K562 (cell line): Measurements from ENCODE around the gene ZNF81. TPM values are rescaled to one million over a fixed set of nuclear protein-coding genes. Genes with fewer than 3 reads are reported as not detected.

Experiments used
- ATAC-seq: fragments of 200-7000 bp; cut with Tn5 transposase; 3 replicates; pipeline ENCODE4 v1.9.1; 2020; ENCODE audit warnings: moderate library complexity
- BruUV-seq: library from RNA; stranded (reverse); fragments of 400-500 nt; replicated peaks from 2 replicates; lab custom pipeline; 2021; lab: Mats Ljungman, UMichigan
- CTCF ChIA-PET: fragments of 300-600 bp; formaldehyde crosslinking; extraction: SDS; loops from one replicate; lab custom pipeline; 2021; ENCODE audit warnings: low intra/inter-chr PET ratio; lab: Yijun Ruan, JAX
- POLR2A ChIA-PET: fragments of 300-600, 350-650 bp; sonication (Branson Sonifier 250); formaldehyde crosslinking; extraction: SDS; loops from one replicate; lab custom pipeline; 2021; ENCODE audit warnings: antibody characterized with exemption, inconsistent platforms; lab: Yijun Ruan, JAX
- DNase-seq, 4 experiments: peaks; one replicate each; pipeline versions ENCODE4 v3.0.0 to v3.0.0-alpha.2; 2011 to 2018; ENCODE audit warnings: low spot score in 3 of 4, mixed read lengths in 3 of 4; ENCODE audit errors: extremely low read depth in 1 of 4
- FAIRE-seq: peaks from 2 replicates; lab custom pipeline; 2011; peaks lifted over from hg19 to GRCh38; lab: Jason Lieb, UNC
- H2AFZ ChIP-seq: 2 replicates; pipeline ENCODE4 v1.6.0; 2011; ENCODE audit warnings: low read depth, low read length, control low read depth, inconsistent platforms
- H3K27ac ChIP-seq: fragments of 200-600 bp; 3 replicates; pipeline ENCODE4 v1.8.0; 2011; ENCODE audit warnings: low read depth, mild to moderate bottlenecking, control low read depth, inconsistent platforms, low read length, moderate library complexity, mixed read lengths; ENCODE audit errors: extremely low read depth
- H3K27me3 ChIP-seq, 2 experiments: fragments of 300-600 bp in 1 of 2; 2 replicates in 1 of 2; 3 replicates in 1 of 2; pipeline versions ENCODE4 v1.6.0 to v1.8.0; 2011; ENCODE audit warnings: inconsistent platforms in 2 of 2, low read length in 2 of 2, mild to moderate bottlenecking in 1 of 2, mixed read lengths in 1 of 2, moderate library complexity in 1 of 2; ENCODE audit not compliant: control insufficient read depth in 2 of 2, insufficient read depth in 2 of 2
- H3K36me3 ChIP-seq: fragments of 300-600 bp; 3 replicates; pipeline ENCODE4 v1.8.0; 2011; ENCODE audit warnings: mild to moderate bottlenecking, low read length, inconsistent platforms; ENCODE audit not compliant: control insufficient read depth, insufficient read depth
- H3K4me1 ChIP-seq, 2 experiments: fragments of 200-600 bp in 1 of 2; replicated peaks in 1 of 2; 2 replicates in 1 of 2; 3 replicates in 1 of 2; pipeline versions ENCODE4 v1.5.1 to v1.8.0; 2011; ENCODE audit warnings: inconsistent platforms in 2 of 2, low read length in 2 of 2, mild to moderate bottlenecking in 1 of 2, mixed read lengths in 1 of 2, moderate library complexity in 1 of 2; ENCODE audit not compliant: control insufficient read depth in 2 of 2, insufficient read depth in 2 of 2
- H3K4me2 ChIP-seq: 2 replicates; pipeline ENCODE4 v1.6.1; 2011; ENCODE audit warnings: low read length, control low read depth, inconsistent platforms, mixed read lengths; ENCODE audit not compliant: insufficient read depth
- H3K4me3 ChIP-seq: fragments of 200-600 bp; sonication (generic), shearing (Covaris generic); 2 replicates; pipeline ENCODE4 v1.5.1; 2016; ENCODE audit warnings: control low read depth, inconsistent platforms
- H3K79me2 ChIP-seq: fragments of 200-600 bp; 3 replicates; pipeline ENCODE4 v1.8.0; 2011; ENCODE audit warnings: low read length, inconsistent platforms; ENCODE audit not compliant: control insufficient read depth, insufficient read depth
- H3K9ac ChIP-seq, 2 experiments: 2 replicates each; pipeline versions ENCODE4 v1.6.0 to v1.6.1; 2011; ENCODE audit warnings: low read depth in 2 of 2, low read length in 2 of 2, control low read depth in 1 of 2, inconsistent platforms in 1 of 2, mild to moderate bottlenecking in 1 of 2, mixed read lengths in 1 of 2; ENCODE audit not compliant: insufficient read depth in 1 of 2
- H3K9me1 ChIP-seq: one replicate; pipeline ENCODE4 v1.6.0; 2011; ENCODE audit warnings: inconsistent platforms, mild to moderate bottlenecking, low read length, moderate library complexity; ENCODE audit not compliant: control insufficient read depth, insufficient read depth
- H3K9me3 ChIP-seq: replicated peaks from 2 replicates; pipeline ENCODE4 v1.5.1; 2011; ENCODE audit warnings: low read depth, low read length, inconsistent platforms; ENCODE audit not compliant: control insufficient read depth, insufficient read depth
- H4K20me1 ChIP-seq: replicated peaks from 2 replicates; pipeline ENCODE4 v1.6.1; 2011; ENCODE audit warnings: low read length, inconsistent platforms, mixed read lengths; ENCODE audit not compliant: control insufficient read depth, insufficient read depth
- ARID4B ChIP-seq: sonication (generic); formaldehyde crosslinking; IDR thresholded peaks from 2 replicates; pipeline ENCODE4 v1.8.0; 2022; ENCODE audit warnings: mild to moderate bottlenecking, missing genetic modification reagents
- CREB3 ChIP-seq: fragments of 450-650 bp; conservative IDR thresholded peaks from 2 replicates; pipeline ENCODE4 v1.6.1; 2016; ENCODE audit warnings: missing genetic modification characterization, low read depth, mild to moderate bottlenecking, missing compliant biosample characterization, moderate library complexity
- CSDE1 ChIP-seq, 2 experiments: fragments of 450-650 bp; IDR thresholded peaks; 2 replicates each; pipeline ENCODE4 v1.6.1; 2016; ENCODE audit warnings: mild to moderate bottlenecking in 1 of 2
- FIP1L1 ChIP-seq: fragments of 200-400 bp; formaldehyde crosslinking; IDR thresholded peaks from 2 replicates; pipeline ENCODE4 v1.6.1; 2018; ENCODE audit warnings: mild to moderate bottlenecking, low read depth, low read length; ENCODE audit not compliant: poor library complexity, severe bottlenecking
- MAFK ChIP-seq: IDR thresholded peaks from 2 replicates; pipeline ENCODE4 v1.6.1; 2011; ENCODE audit warnings: low read length, improper control_type of control experiment
- NFIX ChIP-seq: fragments of 250-450 bp; sonication (Bioruptor Pico); IDR thresholded peaks from 2 replicates; pipeline ENCODE4 v1.4.0; 2020; ENCODE audit warnings: low read depth, mild to moderate bottlenecking, moderate library complexity
- PTTG1 ChIP-seq: fragments of 450-650 bp; IDR thresholded peaks from 2 replicates; pipeline ENCODE4 v1.6.1; 2016; ENCODE audit warnings: low read depth, mild to moderate bottlenecking, missing genetic modification characterization, missing compliant biosample characterization
- SMAD4 ChIP-seq: fragments of 250-450 bp; sonication (Bioruptor Pico); conservative IDR thresholded peaks from 2 replicates; pipeline ENCODE4 v1.8.0; 2021; ENCODE audit warnings: inconsistent platforms, mild to moderate bottlenecking, moderate library complexity
- ZNF174 ChIP-seq: fragments of 250-450 bp; sonication (Bioruptor Pico); IDR thresholded peaks from 2 replicates; pipeline ENCODE4 v1.4.0; 2020; ENCODE audit warnings: mild to moderate bottlenecking
- ZNF197 ChIP-seq: fragments of 200-800 bp; sonication (Bioruptor generic); IDR thresholded peaks from 2 replicates; pipeline ENCODE4 v1.6.1; 2016; ENCODE audit warnings: low read depth, missing genetic modification characterization, missing compliant biosample characterization
- ZNF232 ChIP-seq: sonication (generic); formaldehyde crosslinking; IDR thresholded peaks from 2 replicates; pipeline ENCODE4 v1.8.0; 2022; ENCODE audit warnings: mild to moderate bottlenecking, missing genetic modification reagents
- WGBS: fragments of 100-300 bp; shearing (Covaris generic); methylation state at CpG from one replicate; pipeline ENCODE4 v1.1.6; 2016; ENCODE audit warnings: low coverage, mixed read lengths; ENCODE audit not compliant: insufficient coverage; ENCODE audit errors: missing lambda C conversion rate; 5-methylcytosine and 5-hydroxymethylcytosine counted together
- in situ Hi-C: fragments of 300-500 bp; cut with MboI; formaldehyde crosslinking; loops from 4 replicates; pipeline ENCODE4 v1.15.0; 2018; ENCODE audit warnings: inconsistent platforms, mixed read lengths
- intact Hi-C: fragments of 100-400 bp; cut with micrococcal nuclease; formaldehyde crosslinking; loops from 2 replicates; pipeline ENCODE4 v1.14.2; 2022
- polyA plus RNA-seq, 8 experiments: library from polyadenylated mRNA; depleted of rRNA in 4 of 8; stranded (reverse) in 5 of 8; unstranded in 3 of 8; fragments of >200 nt; fragmentation: Nextera tagmentation in 2 of 8; fragmentation: Illumina TruSeq in 1 of 8; extraction: Ambion mirVana in 2 of 8; extraction: Trizol in 1 of 8; gene quantifications; 2 replicates each; pipeline versions ENCODE4 v1.2.1 to v1.2.3, GENCODE V29; 2011 to 2014; ENCODE audit warnings: inconsistent platforms in 1 of 8, missing spikeins in 1 of 8
- total RNA-seq, 7 experiments: library from RNA; depleted of rRNA in 6 of 7; stranded (reverse); fragments of >200 nt in 6 of 7; fragmentation: Illumina TruSeq in 2 of 7; extraction: Trizol in 2 of 7; gene quantifications; 2 replicates each; pipeline versions ENCODE4 v1.2.1 to v1.2.3, GENCODE V29; 2011 to 2021; ENCODE audit warnings: low replicate concordance in 1 of 7
- TF ChIP-seq, protein P1 (sequence below): fragments of 450-650 bp; formaldehyde crosslinking; conservative IDR thresholded peaks from 2 replicates; pipeline ENCODE4 v1.4.0; 2022; ENCODE audit warnings: mild to moderate bottlenecking, missing genetic modification characterization
- TF ChIP-seq, protein P2 (sequence below): sonication (generic); formaldehyde crosslinking; IDR thresholded peaks from 2 replicates; pipeline ENCODE4 v1.8.1; 2022; ENCODE audit warnings: missing genetic modification reagents

ZNF81 gene
- total and polyA plus RNA-seq, 9 of the 15 experiments (the other 6 are each of a cell fraction or from before 2014, with no cell fraction given), result 2.4 to 9.6 (median 4.9) TPM

- intact Hi-C loops, result no loop called here
- FAIRE-seq, result no peak
- ATAC-seq, result no peak
- TF ChIP-seq ZNF232 (CRISPR knock-in tag), result no peak
- no peak for TF ChIP-seq SMAD4 (CRISPR knock-in tag)
- TF ChIP-seq, protein P1, sequence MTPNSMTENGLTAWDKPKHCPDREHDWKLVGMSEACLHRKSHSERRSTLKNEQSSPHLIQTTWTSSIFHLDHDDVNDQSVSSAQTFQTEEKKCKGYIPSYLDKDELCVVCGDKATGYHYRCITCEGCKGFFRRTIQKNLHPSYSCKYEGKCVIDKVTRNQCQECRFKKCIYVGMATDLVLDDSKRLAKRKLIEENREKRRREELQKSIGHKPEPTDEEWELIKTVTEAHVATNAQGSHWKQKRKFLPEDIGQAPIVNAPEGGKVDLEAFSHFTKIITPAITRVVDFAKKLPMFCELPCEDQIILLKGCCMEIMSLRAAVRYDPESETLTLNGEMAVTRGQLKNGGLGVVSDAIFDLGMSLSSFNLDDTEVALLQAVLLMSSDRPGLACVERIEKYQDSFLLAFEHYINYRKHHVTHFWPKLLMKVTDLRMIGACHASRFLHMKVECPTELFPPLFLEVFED (CRISPR knock-in tag), result no peak
- no peak for TF ChIP-seq FIP1L1
- no peak for TF ChIP-seq ZNF174 (CRISPR knock-in tag)
- TF ChIP-seq ARID4B (CRISPR knock-in tag), result no peak
- TF ChIP-seq, protein P2, sequence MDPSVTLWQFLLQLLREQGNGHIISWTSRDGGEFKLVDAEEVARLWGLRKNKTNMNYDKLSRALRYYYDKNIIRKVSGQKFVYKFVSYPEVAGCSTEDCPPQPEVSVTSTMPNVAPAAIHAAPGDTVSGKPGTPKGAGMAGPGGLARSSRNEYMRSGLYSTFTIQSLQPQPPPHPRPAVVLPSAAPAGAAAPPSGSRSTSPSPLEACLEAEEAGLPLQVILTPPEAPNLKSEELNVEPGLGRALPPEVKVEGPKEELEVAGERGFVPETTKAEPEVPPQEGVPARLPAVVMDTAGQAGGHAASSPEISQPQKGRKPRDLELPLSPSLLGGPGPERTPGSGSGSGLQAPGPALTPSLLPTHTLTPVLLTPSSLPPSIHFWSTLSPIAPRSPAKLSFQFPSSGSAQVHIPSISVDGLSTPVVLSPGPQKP (CRISPR knock-in tag), result no peak
- TF ChIP-seq MAFK, result no peak
- TF ChIP-seq NFIX, result no peak
- no peak for TF ChIP-seq PTTG1
- no peak for TF ChIP-seq ZNF197 (CRISPR knock-in tag)
- TF ChIP-seq CSDE1 (IDR thresholded peaks at IDR 0.05), result no peak
- TF ChIP-seq CREB3 (tag), result no peak
These were observed 20.5 kb upstream of the ZNF81 start for GRCh38 chrX:47815901-47816845.

More at GRCh38 chrX:47815901-47816845, 20.5 kb upstream of the ZNF81 start:
- no peak overlapping the region for H3K4me3 ChIP-seq
- peak in 1 of 4 experiments; percentile 11 for DNase-seq
- peaks cover 1% of the 10 kb centered on the region; the same call in 1 of the 2 replicates for H3K9me3 ChIP-seq
- H3K36me3 ChIP-seq, result no peaks in the 10 kb centered on the region
- WGBS, result 26% methylated on average over 4 of the region's 4 CpGs
- no peak overlapping the region for H2AFZ ChIP-seq
- no TSS peak for BruUV-seq
- H3K4me1 ChIP-seq, result peaks cover 5 to 31% of the 10 kb centered on the region in 2 experiments; a peak in 3 of 5 replicates
- H3K9me1 ChIP-seq, result no peaks in the 10 kb centered on the region
- H3K27ac ChIP-seq, result no peak overlapping the region
- H4K20me1 ChIP-seq, result no peaks in the 10 kb centered on the region
- ChIA-PET CTCF (interaction anchor here (0.6 kb wide), 1 partner anchor 293 kb away, joined by 3 read pairs; no protein-coding TSS in a partner anchor), POLR2A (no interaction called here)
- H3K9ac ChIP-seq, result no peak overlapping the region
- no peak overlapping the region for H3K4me2 ChIP-seq
- H3K79me2 ChIP-seq, result no peaks in the 10 kb centered on the region
- in situ Hi-C loops, result no loop called here
- H3K27me3 ChIP-seq, result no peaks in the 10 kb centered on the region
